NCI-H526 treated with DMSO at 0.1 percent for 48 hours (cell line): ENCODE measurements around the gene LBHD1.
"Not testable (repeated sequence)": the region's sequence is repeated elsewhere in the genome, so short reads cannot be mapped to it uniquely, and the experiment has no call there.

ENCODE experiments used
- DNase-seq: peaks from one replicate; lab custom pipeline; 2025; lab: John Stamatoyannopoulos, UW

Gene LBHD1

DNA sequence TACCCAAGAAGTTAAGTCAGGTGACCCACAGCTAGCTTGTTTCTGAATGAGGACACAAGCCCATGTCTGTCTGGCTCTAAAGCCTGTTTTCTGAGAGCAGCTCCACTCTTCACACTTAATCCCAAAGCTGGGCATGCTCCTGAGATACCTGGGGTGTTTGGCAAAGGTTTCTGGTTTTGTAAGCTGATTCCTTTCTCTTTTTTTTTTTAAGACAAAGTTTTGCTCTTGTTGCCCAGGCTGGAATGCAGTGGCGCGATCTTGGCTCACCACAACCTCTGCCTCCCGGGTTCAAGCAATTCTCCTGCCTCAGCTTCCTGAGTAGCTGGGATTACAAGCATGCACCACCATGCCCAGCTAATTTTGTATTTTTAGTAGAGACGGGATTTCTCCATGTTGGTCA is 21.6 kb upstream of the LBHD1 start:
- DNase-seq = not testable (repeated sequence)

DNA sequence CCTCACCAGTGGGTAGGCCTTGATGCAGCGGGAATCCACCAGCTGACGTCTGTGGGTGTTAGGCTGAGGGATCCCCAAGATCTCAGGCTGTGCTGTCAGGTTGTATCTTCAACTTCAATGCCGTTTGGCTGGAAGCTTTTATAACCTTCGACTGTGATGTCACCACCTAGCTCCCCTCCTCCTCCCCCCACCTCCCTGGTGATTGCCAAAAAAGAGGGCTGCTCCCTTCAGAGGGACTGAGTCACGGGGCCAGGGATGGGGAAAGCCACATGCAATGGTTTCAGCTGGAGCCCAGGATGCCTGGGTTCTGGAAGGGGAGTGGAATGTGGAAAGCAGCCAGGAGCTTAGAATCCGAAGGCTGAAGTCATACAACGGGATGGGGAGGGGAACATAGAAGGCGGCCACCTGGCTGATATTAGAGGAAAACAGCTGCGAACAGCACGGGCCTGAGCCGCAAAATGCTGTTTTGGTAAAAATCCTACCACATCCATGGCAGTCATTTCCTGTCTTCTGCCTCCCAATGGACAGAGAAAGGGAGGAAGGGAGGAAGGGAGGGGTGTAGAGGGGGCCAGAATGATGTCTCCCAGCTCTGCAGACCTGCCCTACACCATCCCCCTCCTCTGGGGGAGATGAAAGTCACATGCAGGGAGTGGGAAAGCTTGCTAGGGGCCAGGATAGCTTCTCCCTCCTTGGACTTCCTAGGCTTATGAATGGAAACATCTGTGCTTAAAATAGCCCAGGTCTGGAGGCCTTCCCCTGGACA is 17.5 kb upstream of the LBHD1 start, which contains the start of gene LRRN4CL:
LRRN4CL (minus strand) TSS at position 110 of the 763 bp plus-strand sequence. CDS start 1,022 bp downstream, outside the sequence.
- no peak for DNase-seq

DNA sequence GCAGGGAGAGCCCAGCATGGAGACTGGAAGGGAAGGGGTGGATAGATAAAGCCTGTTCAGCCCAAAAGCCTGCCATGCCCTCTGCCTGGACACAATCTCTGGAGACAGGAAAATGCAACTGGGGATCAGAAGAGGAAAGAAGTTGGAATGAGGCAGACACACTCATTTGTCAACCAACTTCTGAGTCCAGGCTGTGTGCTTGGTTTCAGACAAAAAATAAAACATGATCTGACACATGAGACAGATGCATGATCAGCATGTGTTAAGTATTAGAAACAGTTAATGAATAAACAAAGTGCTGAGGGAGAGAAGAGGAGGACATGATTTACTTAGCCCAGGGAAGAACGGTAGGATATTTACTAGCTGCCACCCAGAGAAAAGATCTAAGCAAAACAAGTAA is 16.4 kb upstream of the LBHD1 start:
- DNase-seq = no peak

DNA sequence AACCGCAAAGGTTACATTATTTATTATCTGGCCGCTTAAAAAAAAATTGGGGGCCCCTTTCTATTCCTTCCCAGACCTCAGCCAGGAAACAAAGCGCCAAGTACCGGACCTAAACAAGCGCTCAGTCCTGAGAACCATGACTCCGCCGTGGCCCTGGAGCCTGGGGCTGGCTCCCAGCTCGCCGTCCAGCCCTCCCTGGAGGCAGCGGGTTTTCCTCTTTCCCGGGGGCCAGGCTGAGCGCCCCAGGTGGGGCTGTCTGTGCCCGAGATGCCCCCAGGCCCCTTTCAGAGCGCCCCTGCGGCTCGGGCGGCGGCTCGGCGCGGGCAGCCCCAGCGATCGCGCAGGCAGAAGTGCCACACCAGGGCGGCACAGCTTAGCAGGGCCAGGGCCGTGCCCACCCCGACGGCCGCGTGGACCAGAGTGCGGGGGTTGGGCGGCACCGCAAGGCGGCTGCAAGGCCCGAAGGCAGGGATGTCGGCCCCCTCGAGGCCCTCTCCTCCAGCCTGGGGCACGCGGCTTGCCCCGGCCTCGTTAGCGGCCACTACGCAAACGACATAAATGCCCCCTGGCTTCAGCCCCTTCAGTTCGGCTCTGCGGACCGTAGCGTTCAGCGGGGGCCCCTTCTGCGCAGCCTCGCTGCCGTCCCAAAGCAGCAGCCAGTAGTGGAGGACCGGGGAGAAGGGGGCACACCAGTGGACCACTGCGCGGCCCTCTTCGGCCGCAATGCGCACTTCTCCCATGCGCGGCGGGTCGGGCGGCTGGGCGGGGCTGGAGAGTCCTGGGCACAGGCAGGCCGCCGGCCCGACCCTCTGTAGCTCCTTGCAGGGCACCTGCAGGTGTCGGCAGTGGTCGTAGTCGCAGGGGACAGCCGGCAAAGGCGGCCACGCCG is 15.7 kb upstream of the LBHD1 start:
- no peak for DNase-seq

DNA sequence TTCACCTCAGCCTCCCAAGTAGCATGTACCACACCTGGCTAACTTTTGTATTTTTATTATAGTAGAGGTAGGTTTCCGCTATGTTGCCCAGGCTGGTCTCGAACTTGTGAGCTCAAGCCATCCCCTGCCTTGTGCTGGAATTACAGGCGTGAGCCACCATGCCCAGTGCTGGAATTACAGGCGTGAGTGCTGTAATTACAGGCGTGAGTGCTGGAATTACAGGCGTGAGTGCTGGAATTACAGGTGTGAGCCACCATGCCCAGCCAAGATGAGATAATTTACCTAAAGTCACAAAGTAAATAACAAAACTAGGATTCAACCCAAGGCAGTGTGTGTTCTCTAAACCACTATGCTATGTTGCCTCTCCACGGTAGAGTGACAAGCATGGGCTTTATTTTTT is 10.5 kb upstream of the LBHD1 start:
- no peak for DNase-seq

DNA sequence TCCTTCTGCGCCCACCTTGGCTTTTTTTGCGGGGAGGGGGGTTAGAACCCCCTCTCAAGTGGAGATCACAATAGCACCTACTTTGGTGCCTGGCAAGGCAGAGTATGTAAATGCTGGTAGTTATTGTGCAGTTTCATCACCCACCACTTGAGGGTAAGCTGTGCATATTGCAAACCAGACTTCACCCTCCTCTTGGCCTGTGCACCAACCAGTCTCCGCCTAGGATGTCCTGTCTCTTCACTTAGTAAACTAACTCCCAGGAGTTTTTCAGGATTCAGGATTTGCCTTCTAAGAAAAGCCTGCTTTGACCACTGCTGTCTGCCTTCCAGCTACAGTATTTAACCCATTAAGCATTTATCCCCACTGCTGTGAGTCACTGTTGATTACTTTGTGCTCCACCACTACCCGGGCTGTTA is 8.8 kb upstream of the LBHD1 start:
- peak; percentile 70 for DNase-seq

DNA sequence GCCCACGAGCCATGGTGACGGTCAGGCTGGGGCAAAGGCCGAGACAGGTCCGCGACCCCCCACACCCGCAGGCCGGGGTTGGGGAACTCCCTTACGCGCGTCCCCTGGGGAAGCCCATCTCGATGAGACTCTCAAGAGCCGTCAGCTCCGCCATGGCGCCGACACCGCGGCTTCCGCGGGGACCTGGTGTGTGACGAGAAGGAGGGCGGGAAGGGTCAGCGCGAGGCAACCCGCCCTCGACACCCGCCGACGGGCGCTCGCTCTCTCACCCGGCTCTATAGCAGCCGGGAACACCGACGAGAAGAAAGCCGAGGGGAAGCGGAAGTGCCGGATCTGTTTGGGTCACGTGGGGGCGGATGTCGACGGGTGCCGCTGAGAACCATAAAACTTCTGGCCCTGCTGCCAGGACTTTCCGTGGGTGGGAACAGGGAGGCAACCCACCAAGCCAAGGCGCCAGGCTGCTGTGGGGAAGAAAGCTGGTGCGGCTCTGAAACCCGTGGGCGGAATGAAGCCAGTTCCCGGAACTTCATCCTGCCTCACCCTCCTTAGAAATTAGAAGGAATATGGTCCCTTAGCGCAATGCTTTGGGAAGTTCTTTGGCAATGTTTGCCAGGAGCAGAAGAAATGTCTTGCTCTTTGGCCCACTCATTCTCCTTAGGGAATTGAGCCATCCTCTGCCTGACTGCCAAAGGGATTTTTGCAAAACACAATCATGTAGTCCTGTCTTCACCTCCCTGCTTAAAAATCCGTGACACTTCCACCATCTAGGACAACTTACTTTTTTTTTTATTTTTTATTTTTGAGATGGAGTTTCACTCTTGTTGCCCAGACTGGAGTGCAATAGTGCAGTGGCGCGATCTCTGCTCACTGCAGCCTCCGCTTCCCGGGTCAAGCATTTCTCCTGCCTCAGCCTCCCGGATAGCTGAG is 7.0 kb upstream of the LBHD1 start, which contains the start of gene UBXN1:
UBXN1 (minus strand) TSS at position 304 of the 927 bp plus-strand sequence; CDS start at position 154, 150 bp downstream.
- DNase-seq = peak; percentile 93

DNA sequence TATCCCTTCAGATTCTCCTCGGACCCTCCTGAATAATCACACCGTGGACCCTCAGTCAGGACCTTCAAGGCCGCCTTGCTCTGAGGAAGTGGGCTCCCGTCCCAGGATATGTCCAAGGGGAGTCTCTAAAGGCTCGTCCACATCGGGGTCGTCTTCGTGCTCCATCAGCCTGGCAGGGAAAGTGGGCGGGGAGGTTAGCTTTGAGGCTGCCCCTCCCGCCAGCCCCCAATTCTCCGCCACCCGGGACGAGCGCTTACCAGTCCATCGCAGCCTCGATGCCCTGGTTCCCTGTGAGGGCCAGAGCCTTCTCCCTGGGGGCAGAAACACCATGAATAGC is 6.3 kb upstream of the LBHD1 start:
- no peak for DNase-seq

DNA sequence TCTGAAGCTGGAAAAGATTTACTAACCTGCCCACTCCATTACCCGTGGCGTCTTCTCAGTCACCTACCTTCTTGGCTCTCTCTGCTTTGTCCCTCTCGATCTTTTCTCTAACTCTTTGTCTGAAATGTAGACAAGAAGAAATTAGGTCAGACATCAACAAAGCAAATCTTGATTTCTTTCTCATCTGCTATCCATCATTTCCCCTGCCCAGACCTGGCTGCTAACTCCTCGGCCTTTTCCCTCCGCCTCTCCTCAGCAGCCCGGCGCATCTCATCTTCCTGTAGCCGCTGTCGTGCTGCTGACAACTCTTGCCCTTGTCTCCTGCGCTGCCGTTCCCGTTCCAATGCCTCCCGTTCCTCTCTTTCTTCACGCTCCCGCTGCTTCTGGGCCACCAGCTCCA is 5.6 kb upstream of the LBHD1 start:
- no peak for DNase-seq

DNA sequence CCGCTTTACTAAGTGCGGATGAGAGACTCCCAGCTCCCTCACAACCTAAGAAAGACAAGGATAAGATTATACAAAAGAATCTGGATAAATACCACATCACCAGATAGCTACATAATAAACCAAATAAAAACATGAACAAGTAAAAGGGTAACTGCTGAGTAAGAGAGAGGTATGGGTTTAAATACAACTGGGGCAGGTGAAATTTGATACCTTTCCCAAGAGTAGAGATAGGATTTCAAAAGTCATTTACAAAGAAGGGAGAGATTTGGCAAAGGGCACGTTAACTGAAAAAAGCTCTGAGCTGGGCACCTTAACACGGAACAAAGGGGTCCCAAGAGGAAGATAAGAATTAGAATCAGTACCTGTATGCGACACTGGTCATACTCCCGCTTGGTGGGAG is 5.1 kb upstream of the LBHD1 start:
- no peak for DNase-seq

DNA sequence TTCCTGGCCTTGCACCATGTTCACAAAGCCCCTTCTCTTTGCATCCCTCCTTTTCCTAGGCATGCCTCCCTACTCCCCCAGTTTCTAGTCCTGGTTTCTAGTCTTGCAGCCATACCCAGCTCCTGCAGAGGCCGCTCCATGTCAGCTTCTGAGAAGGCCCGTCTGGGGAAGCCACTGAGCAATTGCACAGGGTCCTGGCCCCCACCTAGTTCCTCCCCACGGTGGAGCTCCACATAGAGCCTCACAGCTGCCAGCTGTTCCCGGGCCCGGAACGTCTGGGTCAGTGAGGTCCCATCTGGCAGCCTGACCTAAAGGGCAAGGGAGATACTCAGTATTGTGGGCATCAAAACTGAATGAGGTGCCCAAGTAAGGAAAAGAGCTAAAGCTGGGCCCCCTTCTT is 4.6 kb upstream of the LBHD1 start:
- no peak for DNase-seq

DNA sequence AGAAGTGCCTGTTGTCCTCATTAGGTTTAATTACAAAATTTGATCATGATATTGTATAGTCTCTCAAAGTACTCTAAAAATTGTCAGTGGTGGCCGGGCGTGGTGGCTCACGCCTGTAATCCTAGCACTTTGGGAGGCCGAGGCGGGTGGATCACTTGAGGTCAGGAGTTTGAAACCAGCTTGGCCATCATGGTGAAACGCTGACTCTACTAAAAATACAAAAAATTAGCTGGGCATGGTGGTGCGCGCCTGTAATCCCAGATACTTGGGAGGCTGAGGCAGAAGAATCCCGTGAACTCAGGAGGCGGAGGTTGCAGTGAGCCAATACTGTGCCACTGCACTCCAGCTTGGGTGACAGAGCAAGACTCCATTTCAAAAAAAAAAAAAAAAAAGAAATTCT is 3.3 kb upstream of the LBHD1 start:
- not testable (repeated sequence) for DNase-seq

DNA sequence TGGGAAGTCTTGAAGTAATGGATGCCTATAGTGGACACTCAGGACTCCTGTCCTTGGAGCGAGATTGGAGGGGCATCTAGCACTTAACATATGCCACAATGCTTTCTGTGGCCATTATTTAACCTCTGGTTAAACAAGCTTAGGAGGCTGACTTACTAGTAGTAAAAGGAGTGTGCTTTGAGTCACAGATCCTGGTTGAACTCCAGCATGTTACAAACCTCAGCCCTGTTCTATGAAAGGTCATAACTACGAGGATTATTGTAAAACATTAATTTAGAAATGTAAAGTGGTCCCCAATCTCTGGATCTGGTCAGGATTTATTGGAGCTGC is 1.1 kb upstream of the LBHD1 start:
- DNase-seq = no peak

DNA sequence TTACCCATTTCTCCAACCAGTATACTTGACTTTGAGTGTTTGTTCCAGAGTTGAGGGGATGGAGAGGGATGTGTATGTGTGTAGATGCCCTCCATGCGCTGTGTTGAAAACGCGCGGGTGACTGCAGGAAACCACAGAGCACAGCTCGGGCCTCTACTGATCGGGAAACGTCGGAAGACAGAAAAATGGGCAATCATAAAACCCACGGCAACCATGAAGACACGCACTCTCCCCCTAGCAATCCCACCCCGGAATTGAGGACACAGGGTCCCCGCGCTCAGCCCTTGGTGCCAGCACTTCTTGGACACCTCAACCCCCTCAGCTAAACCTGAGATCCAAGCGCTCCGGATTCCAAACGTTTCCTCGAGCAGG is 845 bp downstream of the LBHD1 start:
- DNase-seq = no peak

DNA sequence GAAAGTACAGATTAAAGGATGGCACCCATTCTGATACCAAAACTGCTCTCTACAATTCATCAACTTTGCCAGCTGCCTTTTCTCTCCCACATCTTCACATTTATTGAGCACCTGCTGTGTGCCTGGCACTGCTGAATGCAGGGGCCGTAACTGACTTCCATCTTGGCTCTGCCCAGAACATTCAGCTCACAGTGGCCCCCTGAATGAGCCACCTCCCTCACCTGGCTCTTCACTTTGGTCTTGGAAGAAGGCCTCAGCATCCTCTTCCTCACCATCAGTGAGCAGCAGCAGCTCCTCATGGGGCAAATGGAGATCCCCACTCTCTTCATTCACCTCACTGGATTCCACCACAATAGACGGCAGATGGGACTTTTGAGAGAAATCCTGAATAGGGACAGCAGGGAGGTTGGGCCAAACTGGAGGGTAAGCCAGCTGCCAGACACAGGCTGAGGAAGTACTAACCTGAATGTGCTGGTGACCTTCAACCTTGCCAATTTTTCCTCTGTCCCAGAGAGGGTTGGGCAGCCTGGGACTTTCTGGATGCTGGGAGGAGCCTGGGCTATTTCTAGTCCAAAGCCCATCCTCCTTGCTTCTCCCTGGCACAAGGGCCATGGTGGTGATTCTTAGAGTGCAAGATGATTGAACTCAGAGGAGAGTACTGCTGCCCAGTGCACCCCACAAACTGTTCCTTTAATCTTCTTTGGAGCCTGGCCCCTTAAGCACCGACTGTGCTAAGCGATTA is 2.5 kb downstream of the LBHD1 start:
- no peak for DNase-seq

DNA sequence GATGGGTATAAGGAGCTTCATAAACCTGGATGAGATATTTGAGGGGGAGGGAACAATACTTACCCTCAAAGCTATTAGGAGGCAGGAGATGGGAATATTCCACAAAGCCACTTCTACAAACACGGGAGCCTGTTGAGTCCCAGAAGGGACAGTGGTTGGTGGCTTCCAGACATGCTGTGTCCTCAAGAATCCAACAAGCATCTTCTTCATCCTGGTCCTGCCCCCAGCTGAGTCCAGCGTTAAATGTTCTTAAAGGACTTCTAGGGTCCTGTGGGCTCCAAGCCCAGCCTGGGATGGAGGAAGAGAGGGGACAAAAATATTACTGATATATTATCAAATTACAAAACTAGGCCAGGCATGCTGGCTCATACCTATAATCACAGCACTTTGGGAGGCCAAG is 4.6 kb downstream of the LBHD1 start:
- DNase-seq = no peak

DNA sequence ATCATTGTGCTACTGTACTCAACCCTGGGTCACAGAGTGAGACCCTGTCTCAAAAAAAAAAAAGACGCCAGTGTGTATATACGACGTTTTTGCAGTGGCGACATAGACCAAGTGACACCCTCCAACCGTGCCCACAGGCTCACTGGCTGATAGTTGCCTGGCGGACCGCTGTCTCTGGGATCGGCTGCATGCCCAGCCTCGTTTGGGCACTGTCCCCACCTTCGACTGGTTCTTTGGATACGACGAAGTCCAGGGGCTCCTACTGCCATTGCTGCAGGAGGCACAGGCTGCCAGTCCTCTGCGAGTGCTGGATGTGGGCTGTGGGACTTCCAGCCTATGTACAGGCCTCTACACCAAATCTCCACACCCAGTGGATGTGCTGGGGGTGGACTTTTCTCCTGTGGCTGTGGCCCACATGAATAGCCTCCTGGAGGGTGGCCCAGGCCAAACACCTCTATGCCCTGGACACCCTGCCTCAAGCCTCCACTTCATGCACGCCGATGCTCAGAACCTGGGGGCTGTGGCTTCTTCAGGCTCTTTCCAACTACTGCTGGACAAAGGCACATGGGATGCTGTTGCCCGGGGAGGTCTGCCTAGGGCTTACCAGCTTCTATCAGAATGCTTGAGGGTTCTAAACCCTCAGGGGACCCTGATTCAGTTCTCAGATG is 5.7 kb downstream of the LBHD1 start:
- DNase-seq = no peak

DNA sequence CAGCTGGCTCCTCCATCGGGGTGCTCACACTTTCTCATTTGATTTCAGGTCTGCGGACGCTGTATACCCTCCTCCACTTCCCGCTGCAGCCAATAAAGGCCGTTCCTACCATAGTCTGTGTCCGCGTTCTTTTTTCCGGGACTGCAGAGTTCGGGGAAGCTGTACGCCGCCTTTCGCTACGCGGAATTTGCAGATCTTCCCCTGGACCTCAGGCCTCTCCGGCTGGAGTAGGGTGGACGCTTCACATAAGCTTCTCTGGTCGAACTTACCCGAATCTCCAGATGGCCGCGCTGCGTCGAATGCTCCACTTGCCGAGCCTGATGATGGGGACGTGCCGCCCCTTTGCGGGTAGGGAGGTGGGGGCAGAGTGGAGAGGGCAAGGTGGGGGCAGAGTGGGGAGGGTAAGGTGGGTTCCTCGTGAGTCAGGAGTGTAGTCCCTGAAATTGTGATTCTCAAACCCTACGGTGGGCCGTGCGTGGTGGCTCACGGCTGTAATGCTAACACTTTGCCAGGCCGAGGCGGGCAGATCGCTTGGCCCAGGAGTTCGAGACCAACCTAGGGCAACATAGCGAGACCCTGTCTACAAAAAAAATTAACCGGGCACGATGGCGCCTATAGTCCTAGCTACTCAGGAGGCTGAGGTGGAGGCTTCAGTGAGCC is 6.3 kb downstream of the LBHD1 start:
- no peak for DNase-seq

DNA sequence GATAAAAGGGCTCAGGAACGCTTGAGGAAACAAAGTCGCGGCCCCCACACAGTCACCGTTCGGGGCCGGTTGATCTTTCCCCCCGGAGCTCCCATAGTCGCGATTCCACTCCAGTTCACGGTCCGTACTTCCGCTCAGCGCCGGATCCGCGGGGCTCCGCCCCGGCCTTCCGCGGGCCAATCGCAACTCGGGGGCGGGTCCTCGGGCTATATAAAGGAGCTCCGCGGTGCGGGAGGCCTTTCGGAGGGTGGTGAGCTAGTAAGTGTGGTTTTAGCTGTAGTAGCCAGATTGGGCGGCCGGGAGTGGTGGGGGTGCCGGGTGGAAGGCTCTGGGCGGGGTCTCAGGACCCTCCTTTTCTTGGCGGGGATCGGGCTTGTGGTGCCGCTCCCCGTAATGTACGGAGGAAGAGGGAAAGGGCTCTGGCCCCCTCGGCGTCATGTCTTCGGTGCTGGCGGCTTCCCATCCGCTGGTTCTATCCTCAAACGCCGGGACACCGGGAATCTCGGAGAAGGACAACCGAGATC is 6.9 kb downstream of the LBHD1 start, which contains the start of the genes C11orf98 and CSKMT:
C11orf98 (minus strand) TSS at position 136 of the 524 bp plus-strand sequence; CDS start at position 95, 41 bp downstream.
CSKMT (plus strand) TSS at position 238 of the 524 bp plus-strand sequence. CDS start 568 bp downstream, outside the sequence.
- peak; percentile 95 for DNase-seq
